Measurements from ENCODE around the gene COL4A2.

- TF ChIP-seq CTCF (IDR thresholded peaks at IDR 0.05), result no peak
- TF ChIP-seq POLR2A (IDR thresholded peaks at IDR 0.05), result no peak
Measured at GRCh38 chr13:110262508-110263291, 44.4 kb upstream of the COL4A2 start.
